ENCODE measurements around the gene TRIO.
"Not testable (repeated sequence)": the region's sequence is repeated elsewhere in the genome, so short reads cannot be mapped to it uniquely, and the experiment has no call there.

The TRIO gene

GRCh38 chr5:14207428-14207827 lies 64.3 kb downstream of the TRIO start:
- peak; percentile 92 for FAIRE-seq
- DNase-seq (ENCODE audit: low spot score): not testable (repeated sequence)

GRCh38 chr5:14208071-14209021 lies 65.2 kb downstream of the TRIO start:
- FAIRE-seq (no peak), DNase-seq (ENCODE audit: low spot score) (no peak)

- FAIRE-seq: no peak
Observed at GRCh38 chr5:14209222-14209822, 66.2 kb downstream of the TRIO start.

GRCh38 chr5:14209836-14210235 lies 66.7 kb downstream of the TRIO start:
- no peak for FAIRE-seq
- no peak for DNase-seq (ENCODE audit: low spot score)

More at GRCh38 chr5:14209222-14209822, 66.2 kb downstream of the TRIO start:
- no peak for DNase-seq (ENCODE audit: low spot score)

GRCh38 chr5:14210729-14211128 lies 67.6 kb downstream of the TRIO start:
- no peak for FAIRE-seq
- DNase-seq (ENCODE audit: low spot score): no peak

GRCh38 chr5:14211818-14212803 lies 69.0 kb downstream of the TRIO start:
- FAIRE-seq: no peak
- DNase-seq (ENCODE audit: low spot score): no peak

- DNase-seq (ENCODE audit: low spot score) (no peak), FAIRE-seq (no peak)
Observed at GRCh38 chr5:14212838-14213237, 69.7 kb downstream of the TRIO start.

GRCh38 chr5:14213253-14213652 lies 70.1 kb downstream of the TRIO start:
- DNase-seq (ENCODE audit: low spot score) (no peak), FAIRE-seq (no peak)

GRCh38 chr5:14213813-14214585 lies 70.9 kb downstream of the TRIO start:
- FAIRE-seq (no peak), DNase-seq (ENCODE audit: low spot score) (no peak)

GRCh38 chr5:14215901-14216300 lies 72.8 kb downstream of the TRIO start:
- FAIRE-seq (no peak), DNase-seq (ENCODE audit: low spot score) (no peak)

GRCh38 chr5:14216372-14216771 lies 73.2 kb downstream of the TRIO start:
- DNase-seq (ENCODE audit: low spot score): no peak

GRCh38 chr5:14216902-14217301 lies 73.8 kb downstream of the TRIO start:
- FAIRE-seq: no peak
- no peak for DNase-seq (ENCODE audit: low spot score)

More at GRCh38 chr5:14216372-14216771, 73.2 kb downstream of the TRIO start:
- FAIRE-seq: no peak

- no peak for FAIRE-seq
- DNase-seq (ENCODE audit: low spot score): no peak
Observed at GRCh38 chr5:14217587-14217986, 74.4 kb downstream of the TRIO start.

GRCh38 chr5:14218011-14218410 lies 74.9 kb downstream of the TRIO start:
- FAIRE-seq: no peak
- no peak for DNase-seq (ENCODE audit: low spot score)

- FAIRE-seq (no peak), DNase-seq (ENCODE audit: low spot score) (no peak)
Observed at GRCh38 chr5:14218480-14218879, 75.3 kb downstream of the TRIO start.

GRCh38 chr5:14218897-14219573 lies 75.9 kb downstream of the TRIO start:
- DNase-seq (ENCODE audit: low spot score) (no peak), FAIRE-seq (no peak)

GRCh38 chr5:14219800-14220512 lies 76.8 kb downstream of the TRIO start:
- DNase-seq (ENCODE audit: low spot score): no peak

GRCh38 chr5:14220642-14221041 lies 77.5 kb downstream of the TRIO start:
- FAIRE-seq: no peak

More at GRCh38 chr5:14219800-14220512, 76.8 kb downstream of the TRIO start:
- FAIRE-seq: no peak

GRCh38 chr5:14221732-14222131 lies 78.6 kb downstream of the TRIO start:
- FAIRE-seq (no peak), DNase-seq (ENCODE audit: low spot score) (no peak)

More at GRCh38 chr5:14220642-14221041, 77.5 kb downstream of the TRIO start:
- DNase-seq (ENCODE audit: low spot score): no peak
